Raji (cell line): ENCODE data around the gene ERN1.

Experiments used
- POLR2A ChIP-seq: IDR thresholded peaks from 2 replicates; pipeline ENCODE4 v1.6.1; 2011; ENCODE audit warnings: low read depth, low read length, control low read depth; ENCODE audit not compliant: insufficient read depth

ERN1 gene

DNA sequence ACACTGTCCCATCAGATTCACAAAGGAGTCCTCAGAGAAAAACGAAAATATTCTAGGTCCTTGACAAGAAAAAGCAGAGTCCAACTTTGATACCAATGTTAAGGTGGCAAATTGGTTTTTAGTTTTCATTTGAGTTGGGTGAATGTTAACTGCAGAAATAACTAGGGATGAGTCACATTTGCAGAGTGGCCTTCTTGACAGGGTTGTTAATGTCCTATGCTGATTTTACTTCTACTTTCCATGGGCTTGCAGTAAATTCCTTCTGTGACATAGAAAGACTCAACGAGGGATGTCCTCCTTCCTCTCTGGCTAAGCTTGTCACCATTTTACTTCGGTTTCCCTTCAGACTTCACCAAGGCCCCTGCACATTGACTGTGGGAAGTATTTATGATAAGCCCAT is 62.3 kb downstream of the ERN1 start:
- TF ChIP-seq POLR2A = no peak

GRCh38 chr17:64066716-64067115 is 63.2 kb downstream of the ERN1 start:
- TF ChIP-seq POLR2A = no peak

DNA sequence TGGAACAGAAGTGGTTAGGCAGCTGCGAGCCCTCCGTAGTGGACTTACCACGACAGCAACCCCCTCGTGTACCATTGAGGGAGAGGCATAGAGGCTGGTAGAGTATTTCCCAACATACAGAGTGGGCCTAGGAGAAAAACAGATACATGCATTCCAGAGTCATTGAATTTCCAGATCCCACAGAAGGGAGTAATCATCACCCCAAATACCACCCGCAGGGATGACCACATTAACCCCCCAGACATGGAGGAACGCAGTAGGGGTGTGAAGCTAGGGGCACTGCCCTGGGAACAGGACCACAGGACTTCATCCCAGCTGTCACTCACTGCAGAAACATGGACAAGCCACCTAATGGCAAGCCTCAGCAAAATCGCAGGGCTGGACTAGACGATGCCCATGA is 64.8 kb downstream of the ERN1 start:
- no peak for TF ChIP-seq POLR2A

DNA sequence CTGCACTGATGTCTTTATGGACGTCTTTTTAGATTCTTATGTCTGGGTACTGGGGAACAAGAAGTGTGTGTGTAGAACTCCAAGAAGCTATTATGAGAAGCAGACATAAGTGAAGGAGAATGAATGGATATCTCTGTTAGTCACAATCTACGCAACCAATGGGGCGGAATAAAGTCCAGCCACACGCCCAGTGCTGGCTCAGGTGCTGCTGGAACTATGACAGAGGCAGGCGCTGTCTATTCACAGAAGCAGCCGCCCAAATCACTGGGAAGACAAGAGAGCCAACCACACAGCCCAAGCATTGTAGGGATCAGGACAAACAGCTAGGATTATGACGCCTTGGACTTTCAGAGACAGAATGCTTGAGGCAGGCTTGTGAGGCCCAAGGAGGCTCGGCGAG is 65.6 kb downstream of the ERN1 start:
- TF ChIP-seq POLR2A = no peak

- no peak for TF ChIP-seq POLR2A
Observed at GRCh38 chr17:64063766-64064224, 66.1 kb downstream of the ERN1 start.

DNA sequence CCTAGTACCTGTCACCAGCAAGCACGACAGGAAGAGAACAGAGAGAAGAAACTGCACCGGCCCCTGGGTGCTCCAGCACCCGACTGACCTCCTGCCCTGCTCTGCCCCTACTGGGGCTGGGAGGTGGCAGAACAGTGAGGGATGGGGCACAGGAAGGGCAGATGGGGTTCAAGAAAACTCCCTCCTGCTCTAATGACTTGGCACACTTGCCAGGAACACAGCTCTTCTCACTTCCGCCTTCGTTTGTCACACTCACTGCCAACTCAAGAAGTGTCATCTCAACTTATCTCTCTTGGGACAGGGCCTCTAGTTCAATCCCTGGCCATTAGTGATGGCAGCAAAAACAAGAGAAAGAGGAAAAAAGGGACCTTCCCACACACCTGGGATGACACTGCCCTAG is 66.9 kb downstream of the ERN1 start:
- no peak for TF ChIP-seq POLR2A

DNA sequence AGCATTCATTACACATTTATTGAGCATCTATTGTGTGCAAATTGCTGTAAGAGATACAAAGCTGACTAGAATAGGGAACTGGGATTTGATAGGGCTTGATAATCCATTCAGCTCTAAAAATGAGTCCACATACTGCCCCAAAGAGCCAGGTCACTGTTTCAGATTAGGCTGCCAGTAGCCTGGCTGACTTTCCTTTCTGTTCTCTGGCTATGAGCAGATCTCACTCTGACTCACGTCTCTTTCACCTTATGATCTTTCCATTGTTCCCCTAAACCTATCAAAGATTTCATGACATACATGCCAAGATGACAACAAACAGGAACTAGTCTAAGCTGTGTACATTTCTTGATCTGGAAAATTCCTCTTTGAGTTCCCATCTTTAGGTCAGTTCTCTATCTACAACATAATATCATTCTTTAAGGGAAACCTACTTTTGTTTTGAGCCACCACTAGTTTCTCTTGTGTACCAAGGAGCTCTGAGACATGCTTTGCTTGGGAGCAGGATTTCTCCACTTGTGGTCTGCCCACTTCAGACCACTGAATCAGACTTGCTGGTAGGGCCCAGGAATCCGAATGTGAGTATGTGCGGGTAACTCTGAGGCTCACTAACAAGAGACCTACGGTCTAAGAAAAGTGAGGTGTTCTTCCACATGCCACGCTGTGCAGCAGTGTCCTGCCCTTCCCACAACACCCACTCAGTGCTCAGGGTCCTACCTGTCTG is 68.6 kb downstream of the ERN1 start:
- TF ChIP-seq POLR2A = no peak

DNA sequence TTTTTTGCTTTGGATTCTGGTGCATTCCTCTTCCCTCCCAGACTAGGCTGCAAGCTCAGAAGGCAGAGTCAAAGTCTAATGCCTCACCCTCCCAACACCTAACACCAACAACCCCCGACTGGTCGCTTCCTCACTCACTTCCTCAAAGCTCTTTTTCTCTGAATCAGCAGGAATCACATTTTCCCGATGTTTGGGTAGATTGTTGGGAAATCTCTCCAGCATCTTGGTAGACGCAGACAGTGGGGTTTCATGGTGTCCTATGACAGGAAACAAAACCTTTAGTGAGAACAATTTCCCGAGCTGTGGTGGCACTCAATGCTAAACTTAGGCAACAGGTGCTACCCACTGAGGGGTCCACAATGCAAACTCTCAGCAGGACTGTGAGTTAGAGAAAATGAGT is 69.6 kb downstream of the ERN1 start:
- TF ChIP-seq POLR2A = no peak

- TF ChIP-seq POLR2A = no peak
Observed at GRCh38 chr17:64059756-64060155, 70.2 kb downstream of the ERN1 start.

GRCh38 chr17:64058621-64059020 is 71.3 kb downstream of the ERN1 start:
- TF ChIP-seq POLR2A = no peak

DNA sequence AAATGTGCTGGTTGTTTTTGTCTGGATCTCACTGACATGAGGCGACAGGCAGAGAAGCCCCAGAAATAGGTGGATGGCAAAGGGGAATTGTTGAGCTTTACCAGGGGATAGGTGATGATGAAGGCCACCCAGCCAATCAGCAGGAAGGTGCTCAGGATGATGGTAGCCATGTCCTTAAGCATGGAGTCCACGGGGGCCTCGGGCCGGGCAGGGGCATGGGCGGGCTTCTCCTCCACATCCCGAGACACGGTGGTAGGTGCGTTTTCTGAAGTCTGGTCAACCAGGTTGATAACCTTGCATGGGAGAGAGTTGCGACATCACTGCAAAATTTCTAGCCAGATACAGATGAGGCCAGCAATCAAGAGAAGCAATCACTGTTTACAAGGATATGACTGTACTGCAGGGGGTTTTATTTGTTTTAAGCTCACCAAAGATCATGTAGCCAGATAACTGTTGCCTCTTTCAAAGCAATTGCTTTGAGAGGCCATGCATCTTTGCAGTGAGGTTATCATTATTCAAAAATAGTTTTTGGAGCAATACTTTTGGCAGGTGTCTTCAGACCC is 72.2 kb downstream of the ERN1 start:
- no peak for TF ChIP-seq POLR2A

DNA sequence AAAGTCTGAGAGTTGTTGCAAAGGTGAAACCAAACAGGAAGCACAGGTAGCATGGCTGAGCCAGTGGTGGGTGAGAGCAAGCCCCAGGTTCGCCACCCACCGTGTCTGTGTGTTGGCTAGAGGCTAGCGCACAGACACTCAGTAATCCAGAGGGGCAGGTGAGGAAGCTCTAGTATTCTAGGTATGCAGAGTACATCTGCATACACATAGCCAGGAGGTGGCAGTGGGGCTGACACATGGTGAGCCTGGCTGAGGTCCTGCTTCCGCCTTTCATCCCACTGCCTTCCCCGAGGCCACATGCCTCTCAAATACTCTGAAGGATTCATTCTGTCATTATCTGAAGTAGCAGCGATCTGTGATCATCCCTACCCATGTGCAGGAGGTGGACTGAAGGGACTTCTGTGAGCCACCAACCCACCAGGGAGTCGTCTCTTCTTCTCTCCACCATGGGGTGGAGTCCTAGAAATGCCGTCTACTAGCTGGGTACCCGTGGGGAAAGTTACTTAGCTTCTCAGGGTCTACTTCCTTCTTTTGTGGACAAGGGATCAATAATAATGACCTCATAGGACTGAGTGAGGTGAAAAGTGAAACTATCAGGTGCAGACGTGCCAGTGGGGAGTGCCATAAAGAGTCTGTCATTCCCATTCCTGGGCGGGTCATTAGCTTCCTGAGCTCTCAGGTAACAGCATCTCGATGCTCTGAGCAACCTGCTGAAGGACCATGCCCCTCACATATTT is 73.5 kb downstream of the ERN1 start:
- TF ChIP-seq POLR2A = no peak

DNA sequence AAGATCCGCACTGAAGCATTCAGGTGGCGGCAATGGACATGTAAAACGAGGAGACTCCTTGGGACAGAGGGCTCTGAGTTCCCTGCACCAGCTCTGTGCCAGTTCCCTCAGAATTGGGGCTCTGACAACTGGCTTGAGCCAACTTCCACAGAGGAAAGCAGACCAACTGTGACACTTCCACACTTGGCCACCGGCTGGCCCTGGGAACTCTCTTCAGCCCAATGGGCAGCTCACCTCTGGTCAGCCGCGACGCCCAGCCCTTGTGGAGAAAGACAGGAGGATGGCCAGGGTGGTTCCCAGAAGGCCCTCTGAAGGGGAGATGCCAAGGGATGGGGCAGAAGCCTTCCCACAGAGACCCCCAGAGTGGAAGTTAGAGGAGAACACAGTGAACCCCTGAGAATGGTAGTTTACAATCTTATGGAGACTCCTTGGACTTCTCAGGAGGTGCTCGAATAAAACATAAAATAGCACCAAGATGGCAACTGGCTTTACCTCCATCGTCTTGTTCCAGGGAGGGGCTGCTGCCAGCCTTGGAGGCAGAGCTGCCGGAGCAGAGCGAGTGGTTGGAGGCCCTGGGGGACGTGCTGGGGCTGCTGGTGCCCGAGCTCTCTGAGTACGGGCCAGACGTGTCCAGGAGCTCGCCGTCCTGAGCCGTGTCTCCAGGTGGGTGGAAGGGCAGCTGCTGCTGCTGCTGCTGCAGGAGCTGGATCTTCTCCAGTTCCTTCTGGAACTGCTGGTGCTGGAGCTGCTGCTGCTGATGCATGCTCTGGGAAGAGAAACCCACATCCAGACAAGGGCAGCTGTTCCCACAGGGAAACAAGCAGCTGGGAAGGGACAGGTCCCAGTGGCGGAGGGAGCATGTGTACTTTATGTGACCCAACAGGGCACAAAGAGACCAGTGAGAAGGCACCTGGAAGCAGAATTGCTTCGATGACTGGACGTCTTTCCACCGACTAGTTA is 74.5 kb downstream of the ERN1 start:
- TF ChIP-seq POLR2A = no peak

DNA sequence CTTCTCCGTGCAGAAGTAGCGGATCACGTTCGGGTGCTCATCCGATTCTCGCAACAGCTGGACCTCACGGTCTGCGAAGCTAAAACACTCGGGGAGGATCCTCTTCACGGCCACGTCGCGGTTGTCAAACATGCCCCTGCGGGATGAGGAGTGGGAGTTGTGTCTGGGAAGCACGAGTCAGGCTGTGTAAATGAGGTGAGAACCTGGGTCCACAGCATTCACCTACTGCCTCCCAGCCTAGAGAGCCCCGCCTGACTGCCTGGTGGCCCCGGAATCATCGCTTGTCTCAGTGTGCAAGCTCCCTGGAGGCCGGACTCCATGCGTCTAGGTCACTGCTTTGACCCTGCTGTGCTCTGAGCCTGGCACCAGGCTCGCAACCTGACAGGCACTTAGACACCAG is 75.6 kb downstream of the ERN1 start:
- TF ChIP-seq POLR2A = no peak

GRCh38 chr17:64053101-64053500 is 76.8 kb downstream of the ERN1 start:
- no peak for TF ChIP-seq POLR2A
